ENCODE results near the gene OPTC. TPM values are rescaled to one million over a fixed set of nuclear protein-coding genes. Genes with fewer than 3 reads are reported as not detected.
"Not testable (repeated sequence)": the region's sequence is repeated elsewhere in the genome, so short reads cannot be mapped to it uniquely, and the experiment has no call there.

The OPTC gene
- total RNA-seq, 2 experiments from 2014 or later = not detected

GRCh38 chr1:203513585-203514031 is 19.7 kb downstream of the OPTC start:
- intact Hi-C loops (cut with micrococcal nuclease) = no loop called here
- Mint-ChIP-seq H3K4me3 (no peak overlapping the region), H3K27ac (peak overlapping the region; percentile 78), H3K9me3 (no peaks in the 10 kb centered on the region), H3K27me3 (no peaks in the 10 kb centered on the region), H3K4me1 (ENCODE audit: low read depth) (peaks cover 29% of the 10 kb centered on the region), H3K36me3 (ENCODE audit: low read depth) (no peaks in the 10 kb centered on the region)
- TF ChIP-seq, protein P1, sequence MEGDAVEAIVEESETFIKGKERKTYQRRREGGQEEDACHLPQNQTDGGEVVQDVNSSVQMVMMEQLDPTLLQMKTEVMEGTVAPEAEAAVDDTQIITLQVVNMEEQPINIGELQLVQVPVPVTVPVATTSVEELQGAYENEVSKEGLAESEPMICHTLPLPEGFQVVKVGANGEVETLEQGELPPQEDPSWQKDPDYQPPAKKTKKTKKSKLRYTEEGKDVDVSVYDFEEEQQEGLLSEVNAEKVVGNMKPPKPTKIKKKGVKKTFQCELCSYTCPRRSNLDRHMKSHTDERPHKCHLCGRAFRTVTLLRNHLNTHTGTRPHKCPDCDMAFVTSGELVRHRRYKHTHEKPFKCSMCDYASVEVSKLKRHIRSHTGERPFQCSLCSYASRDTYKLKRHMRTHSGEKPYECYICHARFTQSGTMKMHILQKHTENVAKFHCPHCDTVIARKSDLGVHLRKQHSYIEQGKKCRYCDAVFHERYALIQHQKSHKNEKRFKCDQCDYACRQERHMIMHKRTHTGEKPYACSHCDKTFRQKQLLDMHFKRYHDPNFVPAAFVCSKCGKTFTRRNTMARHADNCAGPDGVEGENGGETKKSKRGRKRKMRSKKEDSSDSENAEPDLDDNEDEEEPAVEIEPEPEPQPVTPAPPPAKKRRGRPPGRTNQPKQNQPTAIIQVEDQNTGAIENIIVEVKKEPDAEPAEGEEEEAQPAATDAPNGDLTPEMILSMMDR (IDR thresholded peaks at IDR 0.05) = no peak
- POLR2A ChIA-PET = no interaction called here
- ATAC-seq (no peak), DNase-seq (no peak)
- CTCF ChIA-PET = interaction anchor here (1.0 to 2.6 kb wide), 4 partner anchors 9 to 246 kb away, joined by 3 to 15 read pairs (median 4); no protein-coding TSS in a partner anchor

- Mint-ChIP-seq H3K27me3 (no peaks in the 10 kb centered on the region), H3K9me3 (no peaks in the 10 kb centered on the region), H3K36me3 (ENCODE audit: low read depth) (no peaks in the 10 kb centered on the region), H3K4me1 (ENCODE audit: low read depth) (peaks cover 29% of the 10 kb centered on the region), H3K27ac (no peak overlapping the region), H3K4me3 (no peak overlapping the region)
- ATAC-seq (no peak), DNase-seq (no peak)
- TF ChIP-seq, protein P1 (IDR thresholded peaks at IDR 0.05) = no peak
- CTCF ChIA-PET = interaction anchor here (1.3 to 4.4 kb wide), 2 partner anchors 29 to 186 kb away, joined by 4 to 17 read pairs; no protein-coding TSS in a partner anchor
- POLR2A ChIA-PET = no interaction called here
- intact Hi-C loops (cut with micrococcal nuclease) = no loop called here
Measured at GRCh38 chr1:203516184-203516583, 22.2 kb downstream of the OPTC start.

DNA sequence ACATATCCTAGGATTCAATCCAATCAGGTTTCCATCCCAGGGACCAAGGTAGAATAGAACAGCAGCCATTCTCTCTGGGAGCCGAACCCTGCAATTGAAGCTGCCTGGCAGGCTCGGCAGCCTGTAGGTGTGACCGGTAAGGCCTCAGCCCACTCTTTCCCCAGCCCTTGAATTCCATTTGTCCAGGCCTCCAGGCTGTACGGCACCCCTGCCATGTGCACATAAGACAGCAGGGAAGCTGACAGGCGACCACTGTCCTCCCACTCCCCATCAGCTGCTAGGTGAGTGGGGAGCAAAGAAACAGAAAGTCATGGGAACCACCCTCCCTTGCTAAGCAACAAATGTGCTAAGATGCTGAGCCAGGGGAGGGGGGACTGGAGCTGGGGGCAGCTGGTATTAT is 23.0 kb downstream of the OPTC start:
- intact Hi-C loops (cut with micrococcal nuclease) = no loop called here

DNA sequence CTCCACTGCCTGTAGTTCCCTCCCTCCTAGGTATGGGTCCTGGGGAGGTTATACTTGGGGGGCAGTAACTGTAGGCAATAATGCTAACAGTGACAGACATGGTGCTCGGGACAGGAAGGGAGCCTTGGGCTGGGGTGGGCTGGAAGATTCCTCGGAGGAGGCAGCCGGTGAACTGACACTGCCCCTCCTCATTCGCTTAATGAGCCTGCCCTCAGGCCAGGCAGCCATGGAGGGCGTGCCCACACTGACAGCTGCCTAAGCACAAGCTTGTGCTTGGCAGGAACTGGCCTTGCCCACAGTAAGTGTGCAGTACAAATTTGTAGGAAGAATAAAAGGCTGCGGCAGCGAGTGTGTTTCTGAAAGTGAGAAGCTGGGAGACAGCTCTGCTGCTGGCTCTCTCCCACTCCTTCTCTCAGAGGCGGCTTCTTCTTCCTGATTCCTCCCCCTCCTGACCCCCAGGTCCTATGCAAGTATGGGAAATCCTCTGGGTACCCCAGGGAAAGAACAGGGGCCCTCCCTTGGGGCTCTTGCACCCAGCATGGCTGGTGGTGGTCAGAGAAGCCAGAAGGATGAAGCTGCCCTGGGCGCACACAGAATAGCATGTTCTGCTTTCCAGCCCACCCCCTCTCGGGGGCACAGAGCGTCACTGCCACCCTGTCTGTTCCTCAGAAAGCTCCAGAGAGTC is 23.6 kb downstream of the OPTC start:
- Mint-ChIP-seq H3K27ac (no peak overlapping the region), H3K9me3 (no peaks in the 10 kb centered on the region), H3K27me3 (no peaks in the 10 kb centered on the region), H3K4me1 (ENCODE audit: low read depth) (peaks cover 25% of the 10 kb centered on the region), H3K36me3 (ENCODE audit: low read depth) (no peaks in the 10 kb centered on the region), H3K4me3 (no peak overlapping the region)
- intact Hi-C loops (cut with micrococcal nuclease) = no loop called here
- TF ChIP-seq, protein P1 (IDR thresholded peaks at IDR 0.05) = no peak
- CTCF ChIA-PET = interaction anchor here (1.3 to 4.4 kb wide), 3 partner anchors 13 to 185 kb away, joined by 4 to 17 read pairs (median 7); no protein-coding TSS in a partner anchor
- POLR2A ChIA-PET = no interaction called here
- ATAC-seq (no peak), DNase-seq (no peak)

More for the DNA sequence above, 23.0 kb downstream of the OPTC start:
- Mint-ChIP-seq H3K9me3 (no peaks in the 10 kb centered on the region), H3K27me3 (no peaks in the 10 kb centered on the region), H3K27ac (no peak overlapping the region), H3K4me1 (ENCODE audit: low read depth) (peaks cover 29% of the 10 kb centered on the region), H3K4me3 (no peak overlapping the region), H3K36me3 (ENCODE audit: low read depth) (no peaks in the 10 kb centered on the region)
- POLR2A ChIA-PET = no interaction called here
- TF ChIP-seq, protein P1 (IDR thresholded peaks at IDR 0.05) = no peak
- ATAC-seq = no peak
- CTCF ChIA-PET = interaction anchor here (1.3 to 4.4 kb wide), 2 partner anchors 29 to 185 kb away, joined by 4 to 17 read pairs; no protein-coding TSS in a partner anchor
- DNase-seq = no peak

- H3K4me1 Mint-ChIP-seq (ENCODE audit: low read depth) = peaks cover 20% of the 10 kb centered on the region
- H3K9me3 Mint-ChIP-seq; DNase-seq; POLR2A ChIA-PET; H3K36me3 Mint-ChIP-seq (ENCODE audit: low read depth); H3K4me3 Mint-ChIP-seq; intact Hi-C loops (cut with micrococcal nuclease); H3K27ac Mint-ChIP-seq; ATAC-seq; H3K27me3 Mint-ChIP-seq: not testable (repeated sequence)
- CTCF ChIA-PET = interaction anchor here (0.8 to 4.4 kb wide), 3 partner anchors 14 to 184 kb away, joined by 3 to 17 read pairs (median 7); no protein-coding TSS in a partner anchor
Measured at GRCh38 chr1:203518139-203518538, 24.2 kb downstream of the OPTC start.
